Endothelial cell of umbilical vein (primary cell): Measurements from ENCODE around the gene HLA-DPA1. TPM values are rescaled to one million over a fixed set of nuclear protein-coding genes. Genes with fewer than 3 reads are reported as not detected.

Experiments
- BruUV-seq: library from RNA; stranded (reverse); fragments of 400-500 nt; replicated peaks from 2 replicates; lab custom pipeline; 2021; lab: Mats Ljungman, UMichigan
- CTCF ChIA-PET: fragments of 300-600, 350-600 bp; sonication (Branson Sonifier 250); formaldehyde crosslinking; loops from one replicate; lab custom pipeline; 2021; ENCODE audit warnings: antibody characterized with exemption, inconsistent platforms; lab: Charles Lee
- POLR2A ChIA-PET: fragments of 300-600, 350-600 bp; sonication (Branson Sonifier 250); formaldehyde crosslinking; loops from one replicate; lab custom pipeline; 2021; ENCODE audit warnings: antibody characterized with exemption, inconsistent platforms; lab: Charles Lee
- DNase-seq: peaks from one replicate; pipeline ENCODE4 v3.0.0-alpha.2; 2011; ENCODE audit warnings: low read depth, low spot score
- FAIRE-seq: peaks from 2 replicates; lab custom pipeline; 2011; peaks lifted over from hg19 to GRCh38; lab: Jason Lieb, UNC
- H2AFZ ChIP-seq: 2 replicates; pipeline ENCODE4 v1.6.0; 2012; ENCODE audit warnings: low read depth, low read length, control low read depth, inconsistent platforms
- H3K27ac ChIP-seq: 2 replicates; pipeline ENCODE4 v1.5.1; 2011; ENCODE audit warnings: low read depth, mild to moderate bottlenecking, control low read depth, low read length, moderate library complexity; ENCODE audit not compliant: insufficient read depth
- H3K27me3 ChIP-seq, 2 experiments: 2 replicates each; pipeline versions ENCODE4 v1.6.0 to v1.6.1; 2011; ENCODE audit warnings: low read length in 2 of 2, mixed read lengths in 1 of 2; ENCODE audit not compliant: control insufficient read depth in 2 of 2, insufficient read depth in 2 of 2
- H3K36me3 ChIP-seq, 2 experiments: 2 replicates in 1 of 2; 3 replicates in 1 of 2; pipeline ENCODE4 v1.5.1; 2011; ENCODE audit warnings: low read length in 2 of 2, mild to moderate bottlenecking in 1 of 2, moderate library complexity in 1 of 2; ENCODE audit not compliant: control insufficient read depth in 2 of 2, insufficient read depth in 2 of 2; ENCODE audit errors: extremely low read depth in 1 of 2
- H3K4me1 ChIP-seq: 3 replicates; pipeline ENCODE4 v1.5.1; 2011; ENCODE audit warnings: mild to moderate bottlenecking, low read length; ENCODE audit not compliant: control insufficient read depth, insufficient read depth; ENCODE audit errors: extremely low read depth
- H3K4me2 ChIP-seq: 2 replicates; pipeline ENCODE4 v1.6.1; 2011; ENCODE audit warnings: low read length, control low read depth, mixed read lengths; ENCODE audit not compliant: insufficient read depth
- H3K4me3 ChIP-seq, 3 experiments: fragments of 200-600 bp in 1 of 3; sonication (generic), shearing (Covaris generic) in 1 of 3; replicated peaks in 1 of 3; 2 replicates each; pipeline ENCODE4 v1.5.1; 2011 to 2016; ENCODE audit warnings: control low read depth in 3 of 3, low read length in 3 of 3, mild to moderate bottlenecking in 2 of 3, inconsistent platforms in 1 of 3, low read depth in 1 of 3, moderate library complexity in 1 of 3; ENCODE audit not compliant: insufficient read depth in 1 of 3
- H3K79me2 ChIP-seq: 2 replicates; pipeline ENCODE4 v1.6.0; 2012; ENCODE audit warnings: low read length, inconsistent platforms; ENCODE audit not compliant: control insufficient read depth, insufficient read depth
- H3K9ac ChIP-seq: replicated peaks from 2 replicates; pipeline ENCODE3; 2011; ENCODE audit warnings: low read length, control low read depth; ENCODE audit not compliant: insufficient read depth; ENCODE audit errors: extremely low read depth
- H3K9me1 ChIP-seq: replicated peaks from 3 replicates; pipeline ENCODE4 v1.6.0; 2011; ENCODE audit warnings: mild to moderate bottlenecking, low read length; ENCODE audit not compliant: control insufficient read depth, insufficient read depth; ENCODE audit errors: extremely low read depth
- H3K9me3 ChIP-seq: replicated peaks from 2 replicates; pipeline ENCODE4 v1.5.1; 2012; ENCODE audit warnings: low read length, inconsistent platforms; ENCODE audit not compliant: control insufficient read depth, insufficient read depth
- H4K20me1 ChIP-seq: replicated peaks from 2 replicates; pipeline ENCODE3; 2011; ENCODE audit warnings: mild to moderate bottlenecking, low read length; ENCODE audit not compliant: control insufficient read depth, insufficient read depth; ENCODE audit errors: extremely low read depth
- EZH2 ChIP-seq: IDR thresholded peaks from 2 replicates; pipeline ENCODE4 v1.6.1; 2012; ENCODE audit warnings: borderline replicate concordance, low read depth, mild to moderate bottlenecking, moderate library complexity, low read length, inconsistent platforms; ENCODE audit not compliant: severe bottlenecking
- FOS ChIP-seq: IDR thresholded peaks from 2 replicates; pipeline ENCODE4 v1.6.1; 2011; ENCODE audit warnings: mild to moderate bottlenecking, low read length, moderate library complexity, borderline replicate concordance; ENCODE audit not compliant: insufficient read depth
- GATA2 ChIP-seq: IDR thresholded peaks from 2 replicates; pipeline ENCODE4 v1.7.0; 2011; ENCODE audit warnings: low read depth, mild to moderate bottlenecking, moderate library complexity, mixed read lengths, low read length; ENCODE audit not compliant: insufficient read length, insufficient read depth
- JUN ChIP-seq: IDR thresholded peaks from 2 replicates; pipeline ENCODE4 v1.6.1; 2011; ENCODE audit warnings: borderline replicate concordance, low read depth; ENCODE audit not compliant: insufficient read length, insufficient read depth
- MYC ChIP-seq: IDR thresholded peaks from one replicate; pipeline ENCODE4 v1.6.1; 2011; ENCODE audit warnings: mild to moderate bottlenecking, low read depth, low read length
- POLR2A ChIP-seq: IDR thresholded peaks from 2 replicates; pipeline ENCODE4 v1.6.1; 2012; ENCODE audit warnings: low read depth, mild to moderate bottlenecking, control low read depth, low read length
- POLR2AphosphoS5 ChIP-seq: IDR thresholded peaks from 2 replicates; pipeline ENCODE4 v1.6.1; 2012; ENCODE audit warnings: low read depth, mild to moderate bottlenecking, control low read depth, low read length, moderate library complexity; ENCODE audit not compliant: insufficient read depth
- dilution Hi-C: fragments of 300-500 bp; cut with MboI; formaldehyde crosslinking; loops from one replicate; pipeline ENCODE4 v1.15.0; 2019; ENCODE audit warnings: low sequenced_read_pairs; ENCODE audit not compliant: extremely low pct_ligation_motif_present
- intact Hi-C: fragments of 100-400 bp; cut with micrococcal nuclease; formaldehyde crosslinking; loops from one replicate; pipeline ENCODE4 v1.10.0; 2022
- polyA plus RNA-seq, 4 experiments: library from polyadenylated mRNA; depleted of rRNA in 3 of 4; stranded (reverse) in 3 of 4; unstranded in 1 of 4; fragments of >200 nt; gene quantifications; 2 replicates each; pipeline versions ENCODE4 v1.2.1 to v1.2.3, GENCODE V29; 2011 to 2012; ENCODE audit warnings: missing spikeins in 1 of 4
- total RNA-seq: library from RNA; stranded (reverse); gene quantifications from 2 replicates; pipeline ENCODE4 v1.2.3, GENCODE V29; 2021
- TF ChIP-seq, protein P1 (sequence below), 2 donors: IDR thresholded peaks; 1 replicate in 1 of 2; 2 replicates in 1 of 2; pipeline ENCODE4 v1.5.1; 2011; ENCODE audit warnings: low read length in 2 of 2, mild to moderate bottlenecking in 2 of 2, moderate library complexity in 2 of 2, control low read depth in 1 of 2, inconsistent platforms in 1 of 2, low read depth in 1 of 2; ENCODE audit not compliant: insufficient read depth in 1 of 2; ENCODE audit errors: extremely low read depth in 1 of 2
- TF ChIP-seq, protein P2 (sequence below): IDR thresholded peaks from 2 replicates; pipeline ENCODE4 v1.6.1; 2011; ENCODE audit not compliant: insufficient read depth, insufficient read length

The HLA-DPA1 gene
- total and polyA plus RNA-seq, 2 donors (not counting 3 experiments of a cell fraction or from before 2014, with no cell fraction given): 23.2 TPM; not detected in 1

DNA sequence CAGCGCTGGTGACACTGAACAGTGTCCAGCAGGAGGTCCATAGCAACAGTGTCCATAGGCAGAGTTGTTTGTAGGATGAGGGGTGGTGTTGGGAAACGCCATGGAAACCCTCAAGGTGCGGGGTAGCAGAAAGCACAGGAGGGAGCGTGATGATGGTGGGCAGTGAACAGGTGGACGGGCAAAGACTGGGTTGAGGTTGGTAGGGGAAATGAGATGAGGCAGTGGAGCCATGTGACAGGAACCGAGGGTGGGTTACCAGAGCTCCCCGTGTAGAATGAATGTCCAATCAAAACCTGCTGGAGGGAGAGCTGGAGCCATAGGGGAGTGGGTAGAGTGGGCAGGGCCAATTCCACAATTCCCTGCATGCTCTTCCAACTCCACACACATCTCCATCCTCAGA is 40.3 kb upstream of the HLA-DPA1 start:
- FAIRE-seq (no peak), DNase-seq (no peak)
- Histone ChIP-seq H3K9me3 (no peaks in the 10 kb centered on the region), H3K27me3 (peaks cover 51 to 54% of the 10 kb centered on the region in 2 experiments), H4K20me1 (no peaks in the 10 kb centered on the region), H3K4me3 (no peak overlapping the region), H3K9ac (no peak overlapping the region), H3K79me2 (no peaks in the 10 kb centered on the region), H2AFZ (no peak overlapping the region), H3K27ac (no peak overlapping the region), H3K9me1 (no peaks in the 10 kb centered on the region), H3K4me2 (no peak overlapping the region), H3K36me3 (no peaks in the 10 kb centered on the region), H3K4me1 (no peaks in the 10 kb centered on the region)
- intact Hi-C loops: no loop called here
- TF ChIP-seq FOS (no peak), GATA2 (no peak), EZH2 (no peak), MYC (no peak), JUN (no peak), POLR2AphosphoS5 (no peak), POLR2A (no peak)
- TF ChIP-seq, protein P1, sequence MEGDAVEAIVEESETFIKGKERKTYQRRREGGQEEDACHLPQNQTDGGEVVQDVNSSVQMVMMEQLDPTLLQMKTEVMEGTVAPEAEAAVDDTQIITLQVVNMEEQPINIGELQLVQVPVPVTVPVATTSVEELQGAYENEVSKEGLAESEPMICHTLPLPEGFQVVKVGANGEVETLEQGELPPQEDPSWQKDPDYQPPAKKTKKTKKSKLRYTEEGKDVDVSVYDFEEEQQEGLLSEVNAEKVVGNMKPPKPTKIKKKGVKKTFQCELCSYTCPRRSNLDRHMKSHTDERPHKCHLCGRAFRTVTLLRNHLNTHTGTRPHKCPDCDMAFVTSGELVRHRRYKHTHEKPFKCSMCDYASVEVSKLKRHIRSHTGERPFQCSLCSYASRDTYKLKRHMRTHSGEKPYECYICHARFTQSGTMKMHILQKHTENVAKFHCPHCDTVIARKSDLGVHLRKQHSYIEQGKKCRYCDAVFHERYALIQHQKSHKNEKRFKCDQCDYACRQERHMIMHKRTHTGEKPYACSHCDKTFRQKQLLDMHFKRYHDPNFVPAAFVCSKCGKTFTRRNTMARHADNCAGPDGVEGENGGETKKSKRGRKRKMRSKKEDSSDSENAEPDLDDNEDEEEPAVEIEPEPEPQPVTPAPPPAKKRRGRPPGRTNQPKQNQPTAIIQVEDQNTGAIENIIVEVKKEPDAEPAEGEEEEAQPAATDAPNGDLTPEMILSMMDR (IDR thresholded peaks at IDR 0.05; ENCODE audit: extremely low read depth in 1 of 2, insufficient read depth in 1 of 2, low read depth in 1 of 2, low read length in 2 of 2): no peak
- TF ChIP-seq, protein P2, sequence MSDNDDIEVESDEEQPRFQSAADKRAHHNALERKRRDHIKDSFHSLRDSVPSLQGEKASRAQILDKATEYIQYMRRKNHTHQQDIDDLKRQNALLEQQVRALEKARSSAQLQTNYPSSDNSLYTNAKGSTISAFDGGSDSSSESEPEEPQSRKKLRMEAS: no peak
- no TSS peak for BruUV-seq
- dilution Hi-C loops: no loop called here
- ChIA-PET CTCF (interaction anchor here (0.8 to 1.8 kb wide), 5 partner anchors 12 to 246 kb away, joined by 3 to 11 read pairs (median 4); no protein-coding TSS in a partner anchor), POLR2A (no interaction called here)
